ACC112 (cell line): ENCODE data around the gene TMEM30A.

Experiments used
- H2AFZ ChIP-seq: fragments of 200-600 bp; sonication (generic); one replicate; pipeline ENCODE4 v1.6.0; 2017; ENCODE audit warnings: antibody characterized with exemption, low read length; ENCODE audit not compliant: unreplicated experiment
- H3K27ac ChIP-seq: fragments of 200-600 bp; sonication (generic); 2 replicates; pipeline ENCODE4 v1.5.1; 2014; ENCODE audit warnings: low read depth, mild to moderate bottlenecking, antibody characterized with exemption, low read length, moderate library complexity
- H3K27me3 ChIP-seq: fragments of 200-600 bp; sonication (generic); 2 replicates; pipeline ENCODE4 v1.6.1; 2014; ENCODE audit warnings: mild to moderate bottlenecking, antibody characterized with exemption, low read length, moderate library complexity, mixed read lengths; ENCODE audit not compliant: insufficient read depth
- H3K36me3 ChIP-seq: fragments of 200-600 bp; sonication (generic); 2 replicates; pipeline ENCODE4 v1.6.1; 2016; ENCODE audit warnings: mild to moderate bottlenecking, antibody characterized with exemption, low read length, moderate library complexity, mixed read lengths; ENCODE audit not compliant: insufficient read depth
- H3K4me1 ChIP-seq: fragments of 200-600 bp; sonication (generic); one replicate; pipeline ENCODE4 v1.6.1; 2016; ENCODE audit warnings: low read length, mixed read lengths; ENCODE audit not compliant: insufficient read depth, unreplicated experiment, control insufficient read depth
- H3K4me3 ChIP-seq: fragments of 200-600 bp; sonication (generic); 2 replicates; pipeline ENCODE4 v1.5.1; 2014; ENCODE audit warnings: mild to moderate bottlenecking, low read depth, low read length
- H3K79me2 ChIP-seq: fragments of 200-600 bp; sonication (generic); one replicate; pipeline ENCODE4 v1.6.0; 2016; ENCODE audit warnings: low read length; ENCODE audit not compliant: control insufficient read depth, unreplicated experiment, insufficient read depth

The TMEM30A gene

GRCh38 chr6:75217193-75217592 lies 67.4 kb downstream of the TMEM30A start:
- Histone ChIP-seq H3K79me2 (no peaks in the 10 kb centered on the region), H3K4me1 (peaks cover 23% of the 10 kb centered on the region), H2AFZ (peak overlapping the region; percentile 74), H3K4me3 (peak overlapping the region; percentile 49), H3K27me3 (no peaks in the 10 kb centered on the region), H3K36me3 (no peaks in the 10 kb centered on the region), H3K27ac (peak overlapping the region; percentile 35; the same call in 1 of the 2 replicates)

GRCh38 chr6:75215291-75215690 lies 69.3 kb downstream of the TMEM30A start:
- no peaks in the 10 kb centered on the region for H3K79me2 ChIP-seq
- no peak overlapping the region for H3K27ac ChIP-seq
- H3K4me3 ChIP-seq: no peak overlapping the region
- no peaks in the 10 kb centered on the region for H3K27me3 ChIP-seq
- peaks cover 34% of the 10 kb centered on the region for H3K4me1 ChIP-seq
- H2AFZ ChIP-seq: no peak overlapping the region
- H3K36me3 ChIP-seq: no peaks in the 10 kb centered on the region

- H3K4me1 ChIP-seq: peaks cover 34% of the 10 kb centered on the region
- H3K4me3 ChIP-seq: no peak overlapping the region
- H2AFZ ChIP-seq: no peak overlapping the region
- no peaks in the 10 kb centered on the region for H3K36me3 ChIP-seq
- no peaks in the 10 kb centered on the region for H3K79me2 ChIP-seq
- H3K27me3 ChIP-seq: no peaks in the 10 kb centered on the region
- no peak overlapping the region for H3K27ac ChIP-seq
Observed at GRCh38 chr6:75213732-75214131, 70.9 kb downstream of the TMEM30A start.

- no peaks in the 10 kb centered on the region for H3K79me2 ChIP-seq
- H3K4me3 ChIP-seq: no peak overlapping the region
- peaks cover 34% of the 10 kb centered on the region for H3K4me1 ChIP-seq
- H3K36me3 ChIP-seq: no peaks in the 10 kb centered on the region
- no peak overlapping the region for H3K27ac ChIP-seq
- no peak overlapping the region for H2AFZ ChIP-seq
- no peaks in the 10 kb centered on the region for H3K27me3 ChIP-seq
Observed at GRCh38 chr6:75213112-75213511, 71.5 kb downstream of the TMEM30A start.

DNA sequence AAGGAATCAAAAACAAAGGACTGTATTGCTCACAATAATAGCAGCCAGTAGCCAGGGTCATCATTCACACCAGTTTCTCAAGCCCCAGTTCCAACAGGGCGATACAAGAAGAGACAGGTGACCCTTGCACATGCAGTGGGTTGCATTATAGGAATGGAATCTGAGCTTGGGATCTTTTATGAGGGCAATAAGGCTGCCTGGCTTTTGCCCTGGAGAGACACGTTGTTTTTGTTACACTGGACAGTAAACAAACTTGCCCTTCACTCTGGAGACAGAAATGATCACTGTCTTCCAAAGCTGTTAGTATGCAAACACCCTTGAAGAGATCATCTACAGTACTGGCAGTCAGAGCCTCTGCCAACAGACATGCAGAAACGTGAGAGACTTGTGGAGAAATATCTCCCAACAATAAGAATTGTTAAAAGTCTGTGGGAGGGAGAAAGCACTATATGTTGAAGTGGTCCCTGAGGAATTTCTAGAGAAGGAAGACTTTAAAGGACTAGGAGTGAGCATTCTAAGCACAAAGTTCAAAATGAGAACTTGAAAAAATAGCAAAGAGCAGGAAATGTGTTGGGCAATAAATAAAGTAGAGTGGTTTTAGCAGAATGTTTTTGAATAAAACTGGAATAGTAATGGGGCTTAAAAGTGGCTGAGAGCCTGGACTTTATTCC lies 72.5 kb downstream of the TMEM30A start:
- Histone ChIP-seq H3K4me3 (no peak overlapping the region), H3K27ac (no peak overlapping the region), H3K4me1 (peaks cover 27% of the 10 kb centered on the region), H2AFZ (no peak overlapping the region), H3K27me3 (no peaks in the 10 kb centered on the region), H3K79me2 (no peaks in the 10 kb centered on the region), H3K36me3 (no peaks in the 10 kb centered on the region)

DNA sequence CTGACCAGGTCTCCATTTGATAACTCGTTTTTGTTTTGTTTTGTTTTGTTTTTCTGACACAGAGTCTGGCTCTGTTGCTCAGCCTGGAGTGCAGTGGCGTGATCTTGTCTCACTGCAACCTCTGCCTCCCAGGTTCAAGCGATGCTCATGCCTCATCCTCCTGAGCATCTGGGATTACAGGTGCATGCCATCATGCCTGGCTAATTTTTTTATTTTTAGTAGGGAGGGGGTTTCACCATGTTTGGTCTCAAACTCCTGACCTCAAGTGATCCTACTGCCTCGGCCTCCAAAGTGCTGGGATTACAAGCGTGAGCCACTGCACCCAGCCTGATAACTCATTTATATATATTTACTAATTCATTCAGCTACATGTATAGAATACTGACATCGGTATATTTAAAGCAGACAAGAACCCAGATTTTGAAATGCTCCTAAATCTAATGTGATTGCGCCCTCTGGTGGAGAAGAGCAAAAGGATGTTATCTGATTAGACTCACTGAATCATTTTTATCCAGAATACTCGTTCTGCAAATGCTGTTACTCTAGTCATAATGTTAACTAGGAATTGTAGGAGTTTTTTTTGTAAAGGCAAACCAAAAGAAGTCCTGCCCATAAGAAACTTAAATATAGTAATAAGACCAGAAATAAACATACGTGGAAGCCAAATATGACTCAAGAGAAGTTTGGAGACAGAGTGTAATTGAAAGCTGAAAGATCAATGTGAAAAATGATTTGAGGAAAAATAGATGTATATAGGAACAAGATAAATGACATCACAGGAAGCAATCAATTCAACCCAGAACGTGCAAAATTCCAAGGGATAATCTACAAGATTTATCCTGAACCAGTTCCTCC lies 73.5 kb downstream of the TMEM30A start:
- Histone ChIP-seq H3K79me2 (no peaks in the 10 kb centered on the region), H3K36me3 (no peaks in the 10 kb centered on the region), H3K27ac (no peak overlapping the region), H3K27me3 (no peaks in the 10 kb centered on the region), H3K4me1 (peaks cover 22% of the 10 kb centered on the region), H2AFZ (no peak overlapping the region), H3K4me3 (no peak overlapping the region)

GRCh38 chr6:75209184-75209723 lies 75.3 kb downstream of the TMEM30A start:
- no peak overlapping the region for H3K27ac ChIP-seq
- no peaks in the 10 kb centered on the region for H3K27me3 ChIP-seq
- H3K36me3 ChIP-seq: no peaks in the 10 kb centered on the region
- peaks cover 22% of the 10 kb centered on the region for H3K4me1 ChIP-seq
- H3K4me3 ChIP-seq: no peak overlapping the region; the same call in 1 of the 2 replicates
- H2AFZ ChIP-seq: no peak overlapping the region
- H3K79me2 ChIP-seq: peaks cover 7% of the 10 kb centered on the region

DNA sequence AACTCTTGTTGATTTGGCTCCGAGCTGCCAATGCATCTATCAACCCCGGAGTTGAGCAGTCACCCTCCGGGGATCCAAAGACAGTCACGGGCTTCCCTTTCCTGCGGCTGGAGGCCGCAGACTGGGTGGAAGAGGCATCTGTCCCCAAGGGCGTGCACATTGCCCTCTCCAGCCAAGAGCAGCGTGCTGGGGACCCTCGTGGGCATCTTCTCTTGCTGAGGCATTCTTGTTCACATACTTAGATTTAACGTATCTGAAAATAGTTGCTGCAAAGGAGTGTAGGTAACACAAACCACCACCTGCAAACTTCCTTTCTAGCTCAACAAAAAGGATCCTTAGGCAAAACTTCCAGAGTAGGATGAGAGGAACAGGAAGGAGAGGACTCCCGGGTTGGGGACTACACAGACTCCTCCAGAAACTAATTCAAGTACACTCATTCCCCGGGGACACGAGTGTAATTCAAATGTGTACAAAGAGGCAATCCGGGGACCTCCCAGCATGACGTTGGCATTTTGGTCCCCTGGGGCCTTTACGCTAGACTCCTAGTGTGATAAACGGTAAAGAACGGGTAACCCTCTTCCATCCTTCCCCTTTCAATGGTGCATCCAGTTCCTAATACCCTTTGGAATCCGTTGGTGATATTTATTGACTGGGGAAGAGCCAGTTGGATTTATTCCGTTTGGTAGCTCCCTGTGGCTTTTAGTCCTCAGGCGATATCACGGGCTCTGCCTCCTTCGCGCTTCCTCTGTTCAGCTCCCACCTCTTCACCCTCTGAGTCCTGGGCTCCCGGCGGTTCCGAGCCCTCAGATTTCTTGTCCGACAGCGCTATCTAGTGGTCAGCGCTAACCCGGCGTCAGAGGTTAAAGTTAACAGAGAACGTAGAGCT lies 76.1 kb downstream of the TMEM30A start:
- H3K27me3 ChIP-seq: no peaks in the 10 kb centered on the region
- H3K4me3 ChIP-seq: peak overlapping the region; percentile 66
- H3K79me2 ChIP-seq: peaks cover 7% of the 10 kb centered on the region
- no peaks in the 10 kb centered on the region for H3K36me3 ChIP-seq
- H3K27ac ChIP-seq: peak overlapping the region; percentile 61
- H2AFZ ChIP-seq: peak overlapping the region; percentile 34
- peaks cover 26% of the 10 kb centered on the region for H3K4me1 ChIP-seq

GRCh38 chr6:75206576-75207342 lies 77.8 kb downstream of the TMEM30A start:
- Histone ChIP-seq H3K79me2 (peaks cover 23% of the 10 kb centered on the region), H3K4me3 (peak overlapping the region; percentile 86), H3K4me1 (peaks cover 20% of the 10 kb centered on the region), H2AFZ (peak overlapping the region; percentile 47), H3K36me3 (no peaks in the 10 kb centered on the region), H3K27me3 (no peaks in the 10 kb centered on the region), H3K27ac (no peak overlapping the region)
